K562 (cell line): ENCODE measurements around the gene GPR180. TPM values are rescaled to one million over a fixed set of nuclear protein-coding genes. Genes with fewer than 3 reads are reported as not detected.
A peak's percentile ranks its signal among the peaks of the same experiment; 100 is the strongest.

ENCODE experiments used
- ATF1 ChIP-seq, 2 experiments: fragments of 450-650 bp in 1 of 2; IDR thresholded peaks; 2 replicates each; pipeline ENCODE4 v1.6.1; 2016; ENCODE audit warnings: missing compliant biosample characterization in 1 of 2, missing genetic modification characterization in 1 of 2
- CBFB ChIP-seq: sonication (generic); formaldehyde crosslinking; IDR thresholded peaks from 2 replicates; pipeline ENCODE4 v1.4.0; 2020; ENCODE audit warnings: mild to moderate bottlenecking, missing genetic modification reagents
- CHAMP1 ChIP-seq: fragments of 450-650 bp; IDR thresholded peaks from 2 replicates; pipeline ENCODE4 v1.6.1; 2016; ENCODE audit warnings: mild to moderate bottlenecking
- GABPB1 ChIP-seq: sonication (generic); formaldehyde crosslinking; IDR thresholded peaks from 2 replicates; pipeline ENCODE4 v1.8.0; 2022; ENCODE audit warnings: mild to moderate bottlenecking, missing genetic modification reagents
- HMG20A ChIP-seq: fragments of 450-650 bp; formaldehyde crosslinking; conservative IDR thresholded peaks from 2 replicates; pipeline ENCODE4 v1.4.0; 2020; ENCODE audit warnings: mild to moderate bottlenecking, mixed read lengths
- IFI16 ChIP-seq: fragments of 250-450 bp; sonication (Bioruptor Pico); IDR thresholded peaks from 2 replicates; pipeline ENCODE4 v2.1.2; 2022; ENCODE audit warnings: mild to moderate bottlenecking, inconsistent platforms
- IRF2 ChIP-seq: sonication (generic); formaldehyde crosslinking; IDR thresholded peaks from 2 replicates; pipeline ENCODE4 v1.8.1; 2022; ENCODE audit warnings: mild to moderate bottlenecking, missing genetic modification reagents
- MBD2 ChIP-seq: sonication (generic); IDR thresholded peaks from 2 replicates; pipeline ENCODE4 v1.6.1; 2016; ENCODE audit warnings: low read depth, borderline replicate concordance
- MTA3 ChIP-seq: fragments of 450-650 bp; formaldehyde crosslinking; IDR thresholded peaks from 2 replicates; pipeline ENCODE4 v1.6.1; 2017; ENCODE audit warnings: mild to moderate bottlenecking, borderline replicate concordance
- PHF8 ChIP-seq: fragments of 200-600 bp; sonication (generic); IDR thresholded peaks from 2 replicates; pipeline ENCODE4 v1.6.1; 2012; ENCODE audit warnings: mixed run types, mild to moderate bottlenecking, inconsistent platforms, low read length, moderate library complexity, borderline replicate concordance
- POLR2AphosphoS5 ChIP-seq: IDR thresholded peaks from 2 replicates; pipeline ENCODE4 v1.6.1; 2011; ENCODE audit warnings: mild to moderate bottlenecking, low read depth, low read length, moderate library complexity; ENCODE audit not compliant: control insufficient read depth, insufficient read depth
- RBFOX2 ChIP-seq: fragments of 200-400 bp; formaldehyde crosslinking; IDR thresholded peaks from 2 replicates; pipeline ENCODE4 v1.6.1; 2017; ENCODE audit warnings: low read depth, mild to moderate bottlenecking, low read length, moderate library complexity
- RBM25 ChIP-seq: fragments of 200-400 bp; formaldehyde crosslinking; IDR thresholded peaks from 2 replicates; pipeline ENCODE4 v1.6.1; 2018; ENCODE audit warnings: low read length, low read depth, moderate library complexity; ENCODE audit not compliant: severe bottlenecking
- SAFB2 ChIP-seq: fragments of 200-400 bp; formaldehyde crosslinking; IDR thresholded peaks from 2 replicates; pipeline ENCODE4 v1.6.1; 2018; ENCODE audit warnings: borderline replicate concordance, low read length, low read depth, moderate library complexity; ENCODE audit not compliant: severe bottlenecking
- SMARCC2 ChIP-seq: fragments of 450-650 bp; IDR thresholded peaks from 2 replicates; pipeline ENCODE4 v1.6.1; 2017; ENCODE audit warnings: antibody characterized with exemption, moderate library complexity, mild to moderate bottlenecking, low read depth
- SOX6 ChIP-seq: fragments of 450-650 bp; IDR thresholded peaks from 2 replicates; pipeline ENCODE4 v1.6.1; 2014; ENCODE audit warnings: mild to moderate bottlenecking
- TAF15 ChIP-seq: fragments of 200-400 bp; formaldehyde crosslinking; IDR thresholded peaks from 2 replicates; pipeline ENCODE4 v1.6.1; 2017; ENCODE audit warnings: mild to moderate bottlenecking, low read depth, low read length, moderate library complexity
- ZNF121 ChIP-seq: sonication (generic); formaldehyde crosslinking; conservative IDR thresholded peaks from 2 replicates; pipeline ENCODE4 v1.8.0; 2022; ENCODE audit warnings: missing genetic modification reagents
- ZNF280B ChIP-seq: fragments of 250-450 bp; sonication (Bioruptor Pico); IDR thresholded peaks from 2 replicates; pipeline ENCODE4 v1.5.1; 2021; ENCODE audit warnings: mild to moderate bottlenecking
- ZNF609 ChIP-seq: sonication (generic); formaldehyde crosslinking; IDR thresholded peaks from 2 replicates; pipeline ENCODE4 v1.8.1; 2023; ENCODE audit warnings: missing genetic modification reagents, mild to moderate bottlenecking, borderline replicate concordance
- polyA plus RNA-seq, 8 experiments: library from polyadenylated mRNA; depleted of rRNA in 4 of 8; stranded (reverse) in 5 of 8; unstranded in 3 of 8; fragments of >200 nt; fragmentation: Nextera tagmentation in 2 of 8; fragmentation: Illumina TruSeq in 1 of 8; extraction: Ambion mirVana in 2 of 8; extraction: Trizol in 1 of 8; gene quantifications; 2 replicates each; pipeline versions ENCODE4 v1.2.1 to v1.2.3, GENCODE V29; 2011 to 2014; ENCODE audit warnings: inconsistent platforms in 1 of 8, missing spikeins in 1 of 8
- total RNA-seq, 7 experiments: library from RNA; depleted of rRNA in 6 of 7; stranded (reverse); fragments of >200 nt in 6 of 7; fragmentation: Illumina TruSeq in 2 of 7; extraction: Trizol in 2 of 7; gene quantifications; 2 replicates each; pipeline versions ENCODE4 v1.2.1 to v1.2.3, GENCODE V29; 2011 to 2021; ENCODE audit warnings: low replicate concordance in 1 of 7

Gene GPR180
- total and polyA plus RNA-seq, 9 of the 15 experiments (the other 6 are each of a cell fraction or from before 2014, with no cell fraction given) = 0.77 to 4.1 (median 1.8) TPM

GRCh38 chr13:94595950-94596574, 5.6 kb upstream of the GPR180 start, which contains the start of gene TGDS (continued):
- TF ChIP-seq CHAMP1 = 0 out of 2 replicates have a peak, but pooled peaks have one; percentile 21
- no peak for TF ChIP-seq ZNF609
- TF ChIP-seq IFI16 (CRISPR knock-in tag) = no peak
- no peak for TF ChIP-seq SAFB2
- TF ChIP-seq ATF1 (CRISPR knock-in tag; IDR thresholded peaks at IDR 0.05) = no peak
- peak; percentile 62 for TF ChIP-seq ATF1 (tag; IDR thresholded peaks at IDR 0.05)
- 0 out of 2 replicates have a peak, but pooled peaks have one; percentile 16 for TF ChIP-seq ZNF121
- TF ChIP-seq TAF15 = no peak
- TF ChIP-seq RBFOX2 = peak; percentile 94
- no peak for TF ChIP-seq IRF2 (CRISPR knock-in tag)
- TF ChIP-seq SOX6 = no peak
- no peak for TF ChIP-seq HMG20A (CRISPR knock-in tag)
- TF ChIP-seq CBFB = no peak
- TF ChIP-seq MBD2 = peak; percentile 61; the same call in 1 of the 2 replicates
- TF ChIP-seq PHF8 = peak; percentile 93; the same call in 1 of the 2 replicates
- TF ChIP-seq MTA3 = peak; percentile 23; the same call in 1 of the 2 replicates
- peak; percentile 77 for TF ChIP-seq GABPB1 (CRISPR knock-in tag)
- no peak for TF ChIP-seq ZNF280B (CRISPR knock-in tag)
- peak; percentile 88 for TF ChIP-seq POLR2AphosphoS5
- no peak for TF ChIP-seq RBM25
- no peak for TF ChIP-seq SMARCC2
